Stimulated activated CD8-positive, alpha-beta memory T cell treated with anti-CD3 and anti-CD28 coated beads, Interleukin-12 subunit alpha, Interleukin-12 subunit beta, amount 100 ng/mL, for 24 hours (primary cell): ENCODE results near the gene ZNF618.

Experiments used
- DNase-seq: peaks from one replicate; pipeline ENCODE4 v3.0.0-alpha.2; 2020; ENCODE audit errors: extremely low read depth

The ZNF618 gene

DNA sequence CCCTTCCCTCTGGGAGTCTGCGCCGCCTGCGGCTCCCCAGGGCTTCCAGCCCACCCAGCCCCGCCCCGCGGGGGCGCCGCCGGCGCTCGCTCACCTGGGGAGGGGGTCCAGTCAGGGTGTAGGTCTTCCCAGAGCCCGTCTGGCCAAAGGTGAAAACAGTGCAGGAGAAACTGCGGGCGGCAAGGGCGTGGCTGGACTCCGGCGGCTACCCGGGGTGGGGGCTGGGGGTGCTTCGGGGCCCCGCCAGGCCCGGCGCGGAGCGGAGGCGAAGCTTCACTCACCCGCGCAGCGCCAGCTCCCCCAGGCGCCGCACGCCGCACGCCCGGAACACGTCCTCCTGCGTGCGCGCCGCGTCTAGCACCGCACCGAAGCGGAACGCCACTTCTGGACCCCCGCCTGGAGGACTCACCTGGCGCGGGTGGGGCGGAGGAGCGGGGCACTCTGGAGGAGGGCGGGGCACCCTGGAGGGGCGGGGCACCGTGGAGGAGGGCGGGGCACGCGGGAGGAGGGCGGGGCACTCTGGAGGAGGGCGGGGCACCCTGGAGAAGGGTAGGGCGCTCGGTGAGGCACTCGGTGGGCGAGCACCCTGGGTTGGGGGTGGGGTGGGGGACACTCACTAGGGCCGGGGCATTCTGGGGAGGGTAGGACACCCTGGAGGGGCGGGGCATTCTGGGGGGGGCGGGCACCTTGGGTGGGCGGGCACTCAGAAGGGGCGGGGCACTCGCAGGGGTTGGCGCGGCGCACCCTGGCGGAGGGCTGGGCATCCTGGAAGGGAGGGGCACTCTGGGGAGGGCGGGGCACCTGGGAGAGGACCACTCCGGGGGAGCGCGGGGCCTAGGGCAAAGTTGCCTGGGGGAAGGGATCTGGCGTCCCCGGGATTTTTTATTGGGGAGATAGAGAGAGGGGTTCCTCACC, 222.2 kb downstream of the ZNF618 start:
- no peak for DNase-seq

DNA sequence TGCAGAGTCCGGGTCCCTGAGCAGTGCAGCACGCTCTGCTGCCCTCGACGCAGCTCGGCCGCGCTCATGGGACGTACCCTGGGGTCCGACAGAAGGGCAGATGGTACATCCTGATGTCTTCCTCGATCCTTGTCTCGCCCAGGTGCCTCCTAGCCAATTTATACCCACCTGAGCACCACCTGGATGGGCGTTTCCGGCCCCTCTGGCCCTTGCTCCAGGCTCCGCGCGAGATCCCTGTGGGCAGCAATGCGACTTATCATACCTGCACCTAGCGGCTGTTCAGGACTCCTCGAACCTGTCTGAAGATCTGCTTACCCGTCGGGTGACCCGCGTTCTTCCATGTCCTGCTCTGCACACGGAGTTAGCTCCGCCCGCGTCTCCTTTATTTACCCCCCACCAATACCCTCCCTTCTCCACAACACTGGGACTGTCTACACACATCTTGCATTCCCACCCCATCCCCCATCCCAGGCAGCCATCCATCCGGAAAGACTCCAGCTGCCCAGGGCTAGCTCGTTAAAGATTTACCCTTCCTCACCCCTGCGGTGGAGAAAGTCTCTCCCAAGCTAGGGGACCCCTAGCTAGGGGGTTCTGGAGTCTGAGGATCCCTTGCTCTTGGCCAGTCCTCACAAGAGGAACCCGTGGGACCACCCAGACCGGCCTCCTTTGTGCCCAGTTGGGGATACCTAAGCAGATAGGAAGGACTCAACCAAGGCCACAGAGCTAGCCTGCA, 223.0 kb downstream of the ZNF618 start, which contains the start of gene KIF12:
Gene KIF12, minus strand, starts transcription at position 357 of the 733 bp plus-strand sequence. Its CDS starts 16 bp downstream, at position 341.
- no peak for DNase-seq

DNA sequence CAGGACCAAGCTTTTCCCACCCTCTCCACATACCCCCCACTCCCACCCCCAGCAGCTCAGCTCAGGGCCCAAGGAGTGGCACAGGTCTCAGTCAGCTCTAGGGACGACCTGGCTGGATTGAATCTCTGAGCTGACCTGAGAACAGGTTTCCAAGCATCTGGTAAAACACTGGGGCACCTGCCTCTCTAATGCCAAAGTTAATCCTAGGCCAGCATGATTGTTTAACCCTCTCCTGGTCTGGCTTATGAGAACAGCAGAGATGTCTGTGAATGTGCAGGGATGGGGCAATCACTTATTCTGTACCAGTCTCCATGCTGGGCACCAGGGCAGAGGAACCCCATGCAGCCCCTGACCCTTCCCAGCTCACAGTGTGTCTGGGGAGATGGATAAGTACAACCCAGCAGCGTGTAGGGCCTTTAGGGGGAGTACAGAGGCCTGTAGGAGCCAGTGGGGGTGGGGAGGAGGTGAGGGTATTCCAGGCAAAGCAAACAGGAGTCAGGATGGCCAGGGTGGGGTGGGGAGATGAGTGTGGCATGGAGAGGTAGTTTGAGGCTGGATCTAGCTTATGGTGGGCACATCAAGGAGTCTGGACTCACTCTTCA, 223.7 kb downstream of the ZNF618 start:
- no peak for DNase-seq

GRCh38 chr9:114100536-114100935, 224.4 kb downstream of the ZNF618 start:
- no peak for DNase-seq

GRCh38 chr9:114102484-114102883, 226.4 kb downstream of the ZNF618 start:
- no peak for DNase-seq

DNA sequence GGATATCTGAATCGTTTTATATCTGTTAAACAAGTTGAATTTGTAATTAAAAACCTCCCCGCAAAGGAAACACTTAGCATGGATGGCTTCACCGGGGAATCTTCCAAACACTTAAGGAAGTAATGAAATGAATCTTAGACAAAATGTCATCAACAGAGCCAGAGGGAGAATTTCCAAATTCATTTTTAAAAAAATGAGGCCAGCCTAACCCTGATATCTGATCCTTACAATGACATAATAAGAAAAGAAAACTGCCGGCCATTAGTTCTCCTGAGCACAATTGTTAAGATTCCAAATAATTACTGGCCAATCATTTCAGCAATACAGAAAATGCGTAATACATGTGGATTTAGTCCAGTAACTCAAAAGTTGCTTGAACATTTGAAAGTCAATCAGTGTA, 229.1 kb downstream of the ZNF618 start:
- DNase-seq = no peak
